Globus pallidus (tissue), 1 donor: Measurements from ENCODE around the gene SIM1.
"Not testable (repeated sequence)": the region's sequence is repeated elsewhere in the genome, so short reads cannot be mapped to it uniquely, and the experiment has no call there.

ENCODE experiments used
- DNase-seq: peaks from one replicate; pipeline ENCODE4 v3.0.0-alpha.2; 2015; ENCODE audit warnings: low spot score

The SIM1 gene

DNA sequence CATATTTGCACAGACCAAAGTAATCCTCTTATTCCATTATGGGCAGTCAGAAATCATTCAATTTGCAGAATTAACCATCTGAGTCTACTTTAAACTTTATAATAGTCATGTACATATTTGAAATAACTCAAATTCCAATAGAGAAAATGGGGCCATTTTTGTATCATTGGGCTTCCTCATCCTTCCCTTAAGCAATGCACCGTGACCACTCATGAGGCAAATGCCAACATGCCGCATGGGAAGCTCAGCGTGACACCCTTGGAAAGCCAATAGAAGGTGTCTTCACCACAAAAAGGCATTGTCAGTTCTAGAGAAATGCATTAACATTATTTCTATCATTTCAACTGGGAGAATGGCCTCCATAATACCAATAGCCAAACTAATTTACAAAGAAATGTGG, 38.5 kb downstream of the SIM1 start:
- DNase-seq = no peak

DNA sequence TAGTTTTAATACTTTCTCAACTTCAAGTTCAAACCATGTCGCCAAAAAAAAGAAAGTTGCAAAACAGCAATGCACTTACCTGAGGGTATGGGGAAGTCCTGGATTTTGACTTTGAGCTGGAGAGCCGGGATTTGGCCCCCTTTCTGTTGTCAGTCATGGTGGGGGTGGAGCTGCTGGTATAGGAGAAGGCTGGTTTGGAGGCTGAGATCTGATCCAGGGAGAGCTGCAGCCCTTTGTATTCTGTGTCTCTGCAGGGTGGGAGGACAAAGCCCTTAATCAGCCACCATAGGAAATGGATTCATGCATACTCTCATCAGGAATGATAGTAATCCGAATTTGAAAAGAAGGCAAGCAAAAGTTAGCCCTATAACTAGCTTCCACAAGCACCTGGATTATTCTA, 44.0 kb downstream of the SIM1 start:
- no peak for DNase-seq

DNA sequence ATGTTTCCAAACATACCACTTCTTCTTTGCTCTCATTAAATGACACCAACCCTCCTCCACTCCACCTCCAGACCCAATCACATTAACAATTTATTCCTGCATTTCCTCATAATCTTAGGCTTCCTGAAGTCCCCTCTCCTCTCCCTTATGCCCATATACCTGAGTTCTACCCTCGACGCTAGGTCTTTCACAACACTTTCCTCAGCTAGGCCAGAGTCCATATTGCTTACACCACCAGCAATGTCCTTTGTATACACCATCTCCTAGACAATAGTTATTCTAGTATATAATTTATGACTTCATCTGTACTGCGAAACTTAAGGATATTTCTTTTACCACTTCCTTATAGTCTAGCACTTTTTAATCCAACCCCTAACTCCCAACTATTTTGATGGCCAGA, 47.7 kb downstream of the SIM1 start:
- no peak for DNase-seq

DNA sequence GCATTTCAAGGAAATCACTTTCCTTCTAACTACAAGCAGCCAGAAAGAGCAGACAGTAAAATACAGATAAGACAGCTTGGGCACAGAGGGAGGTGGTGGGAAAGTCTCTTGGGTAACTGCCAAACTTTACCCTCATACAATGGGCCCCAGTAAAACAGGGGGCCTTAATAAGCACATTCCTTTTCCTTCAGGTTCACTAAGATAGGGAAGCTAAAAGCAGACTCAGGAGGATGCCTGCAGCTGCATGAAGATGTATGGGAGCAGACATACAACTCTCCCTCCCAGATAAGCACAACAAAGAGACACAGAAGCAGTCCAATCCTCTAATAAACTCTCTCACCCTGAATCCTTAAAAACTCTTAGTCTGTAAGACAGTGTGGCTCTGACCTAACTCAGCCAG, 49.0 kb downstream of the SIM1 start:
- DNase-seq = no peak

DNA sequence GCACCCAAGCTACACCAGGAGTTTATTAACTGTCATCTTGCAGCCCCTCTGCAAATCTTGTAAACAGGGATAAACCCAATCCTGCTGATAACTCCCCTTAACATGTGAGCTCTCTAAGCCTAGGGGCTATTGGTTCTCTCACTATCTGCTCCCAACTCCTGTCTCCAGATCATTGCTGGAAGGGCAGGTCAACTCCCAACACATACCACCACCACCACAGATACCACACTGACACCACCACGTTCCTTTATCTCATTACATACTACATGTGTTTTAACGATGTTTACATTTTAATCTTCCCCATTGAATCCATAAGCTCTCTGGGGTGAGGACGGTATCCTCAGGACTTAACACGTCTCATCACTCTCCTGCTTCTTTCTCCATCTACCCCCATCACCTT, 51.8 kb downstream of the SIM1 start:
- no peak for DNase-seq

DNA sequence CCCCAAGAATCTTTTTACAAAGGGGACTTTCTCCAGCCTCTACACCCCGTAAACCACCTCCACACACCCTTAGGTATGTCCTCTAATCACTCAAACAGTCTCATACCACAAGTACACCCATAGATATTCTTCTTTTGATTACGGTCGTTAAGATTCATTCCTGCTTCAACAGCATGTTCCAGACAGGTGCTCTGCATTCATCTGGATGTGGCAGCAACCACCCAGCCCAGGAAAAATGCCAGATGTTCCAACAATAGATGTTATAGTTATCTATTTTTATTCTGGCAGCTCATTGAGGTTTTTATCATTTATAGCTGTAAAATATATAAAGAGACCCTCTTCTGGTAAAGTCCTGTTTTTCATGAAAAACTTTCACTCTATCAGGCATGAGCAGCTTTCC, 60.7 kb downstream of the SIM1 start:
- DNase-seq = no peak

DNA sequence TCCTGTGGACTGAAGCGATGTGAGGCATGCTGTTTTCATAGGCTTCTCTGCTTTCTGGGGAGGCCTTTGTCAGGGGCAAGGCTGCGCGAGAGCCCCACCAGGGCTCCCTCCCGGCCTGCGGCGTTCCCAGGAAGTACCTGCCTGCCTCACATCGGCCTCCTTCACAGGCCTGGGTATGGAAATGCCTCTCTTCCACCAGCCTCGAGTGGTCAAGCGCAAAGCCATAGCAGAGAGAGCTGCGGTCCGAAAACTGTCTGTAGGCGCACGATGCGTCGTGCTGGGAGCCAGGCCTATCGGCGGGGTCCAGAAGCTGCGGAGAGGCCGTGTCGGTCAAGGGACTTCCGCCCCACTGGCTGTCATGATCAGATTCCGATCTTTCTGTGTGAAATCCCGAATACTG, 71.2 kb downstream of the SIM1 start:
- DNase-seq = no peak

DNA sequence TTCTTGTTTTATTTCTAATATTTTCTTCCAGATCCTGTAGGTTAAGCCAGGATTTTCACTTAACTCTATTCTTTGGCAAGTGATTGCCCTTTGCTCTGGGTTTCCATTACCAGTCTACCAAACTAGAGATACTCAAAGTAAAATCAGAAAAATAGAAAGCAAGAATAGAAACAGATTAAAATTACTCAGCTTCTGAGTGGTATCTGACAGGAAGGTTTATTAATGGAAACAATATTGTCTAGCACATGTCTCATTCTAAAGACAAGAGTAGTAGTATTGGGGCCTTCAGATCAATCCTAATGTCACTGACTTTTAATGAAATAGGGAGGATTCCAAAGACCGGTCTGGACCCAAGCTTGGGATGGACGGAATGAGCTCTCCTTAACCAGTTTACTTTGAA, 72.3 kb downstream of the SIM1 start:
- no peak for DNase-seq

DNA sequence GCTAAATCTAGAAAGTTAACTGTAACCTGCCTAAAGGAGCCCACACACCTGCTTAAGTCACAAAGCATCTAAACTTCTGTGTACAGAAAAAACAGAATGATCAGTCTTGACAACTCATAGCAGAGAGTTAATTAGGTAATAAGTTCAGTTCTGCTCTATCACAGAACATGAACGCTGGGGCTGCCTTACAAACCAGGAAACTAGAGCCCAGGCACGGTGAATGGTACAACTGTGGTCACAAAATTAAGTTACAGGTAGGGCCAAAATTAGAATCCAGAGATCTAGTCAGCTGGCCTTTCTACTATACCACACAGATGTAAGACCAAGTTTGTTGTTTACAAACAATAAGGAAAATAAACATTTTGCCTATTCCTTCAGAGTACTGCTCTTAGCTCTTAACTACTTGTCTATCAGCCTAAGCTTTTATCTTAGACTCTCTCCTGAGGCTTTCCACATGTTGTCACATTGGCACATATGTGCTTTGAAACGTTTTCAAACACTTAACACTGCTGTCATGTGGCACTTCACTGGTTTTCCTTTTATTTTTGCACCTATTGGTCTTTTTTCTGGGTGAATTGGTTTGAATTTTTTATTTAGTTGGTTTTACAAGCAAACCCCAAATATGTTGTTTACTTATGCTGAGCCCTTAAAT, 75.7 kb downstream of the SIM1 start:
- DNase-seq = no peak

DNA sequence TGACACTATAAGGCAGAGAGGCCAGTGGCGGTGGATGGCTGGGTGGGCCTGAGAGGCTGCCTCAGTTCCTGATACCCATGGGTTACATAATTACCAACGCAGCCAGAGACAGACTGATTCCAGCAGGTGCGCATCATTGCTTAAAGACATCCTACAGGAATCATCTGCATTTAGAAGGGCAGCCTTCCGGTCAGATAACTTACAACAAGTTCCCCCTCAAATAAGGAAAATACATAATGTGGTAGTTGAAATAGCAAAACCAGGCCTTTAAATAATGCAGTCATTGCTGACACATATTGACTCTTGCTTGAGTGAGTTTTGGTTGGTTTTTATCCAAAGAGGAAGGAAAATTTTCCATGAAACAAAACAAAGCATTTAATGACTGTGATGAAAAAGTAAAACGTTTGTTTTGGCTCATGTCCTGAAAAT, 81.9 kb downstream of the SIM1 start:
- DNase-seq = no peak

DNA sequence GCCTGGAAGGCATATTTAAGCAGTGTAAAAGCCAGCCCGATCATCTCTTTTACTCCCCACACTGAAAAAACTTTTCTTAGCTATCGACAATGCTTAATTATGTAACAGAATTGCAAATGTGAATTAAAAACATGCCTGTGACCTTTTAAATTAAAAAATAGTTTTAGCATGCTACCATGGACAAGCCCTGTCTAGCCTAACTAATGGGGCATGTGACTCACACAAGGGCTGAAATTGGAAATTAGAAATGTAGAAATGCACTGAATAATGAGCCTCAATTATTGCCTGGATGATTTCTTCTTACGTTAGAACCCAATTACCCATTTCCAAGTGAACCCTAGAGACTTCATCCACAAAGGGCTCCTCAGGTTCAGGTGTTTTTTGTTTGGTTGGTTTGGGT, 82.7 kb downstream of the SIM1 start:
- DNase-seq = no peak

DNA sequence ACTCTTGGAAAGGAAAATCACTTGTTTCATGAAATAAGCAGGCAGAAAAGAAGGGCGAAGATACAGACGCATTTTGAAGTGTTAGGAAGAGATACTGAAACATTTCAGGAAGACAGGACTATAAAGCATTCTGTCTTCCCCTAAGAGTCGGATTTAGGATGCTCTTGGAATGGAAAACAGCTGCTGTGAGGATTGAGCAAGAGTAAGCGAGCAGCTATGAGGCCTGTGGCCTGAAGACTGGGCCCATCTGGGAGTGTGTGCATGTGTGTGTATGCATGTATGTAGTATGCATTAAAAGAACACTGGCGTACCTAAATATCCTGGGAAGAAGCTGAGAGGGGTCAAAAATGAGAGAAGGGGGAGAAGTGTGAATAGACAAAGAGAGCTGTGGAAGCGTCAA, 83.6 kb downstream of the SIM1 start:
- no peak for DNase-seq

DNA sequence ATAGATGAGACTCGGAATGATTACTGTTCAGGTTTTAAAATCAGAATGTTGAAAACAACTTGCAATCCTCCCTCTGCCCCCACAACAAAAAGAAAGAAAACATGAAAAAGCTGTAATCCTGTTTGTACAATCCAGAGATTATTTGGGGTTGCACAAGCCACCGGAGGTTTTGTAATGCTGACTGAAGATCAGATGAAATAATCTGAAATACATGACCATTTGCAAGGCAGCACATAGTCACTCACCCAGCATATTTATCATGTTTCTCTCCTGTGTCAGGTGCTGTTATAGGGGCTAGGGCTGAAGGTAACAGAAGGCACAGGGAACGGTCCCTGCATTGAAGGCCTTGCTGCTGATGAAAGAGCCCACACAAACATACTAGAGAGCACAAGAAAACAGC, 85.3 kb downstream of the SIM1 start:
- DNase-seq = no peak

DNA sequence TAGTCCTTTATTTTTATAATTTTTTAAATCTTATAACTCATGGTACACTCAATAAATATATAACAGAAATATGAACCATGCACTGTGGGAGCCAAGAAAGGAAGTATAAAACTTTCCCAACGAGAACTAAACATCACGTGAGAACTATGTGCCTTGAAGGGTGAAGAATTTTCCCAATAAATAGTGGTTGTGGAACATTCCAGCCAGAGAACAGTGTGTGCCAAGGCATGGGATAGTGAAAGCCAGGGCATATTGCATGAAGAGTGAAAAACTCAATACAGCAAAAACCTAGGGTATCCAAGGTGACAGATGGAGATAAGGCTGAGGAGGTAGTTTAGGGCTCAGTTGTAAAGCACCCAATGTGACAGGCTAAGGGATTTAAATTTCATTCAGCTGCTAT, 86.1 kb downstream of the SIM1 start:
- no peak for DNase-seq

DNA sequence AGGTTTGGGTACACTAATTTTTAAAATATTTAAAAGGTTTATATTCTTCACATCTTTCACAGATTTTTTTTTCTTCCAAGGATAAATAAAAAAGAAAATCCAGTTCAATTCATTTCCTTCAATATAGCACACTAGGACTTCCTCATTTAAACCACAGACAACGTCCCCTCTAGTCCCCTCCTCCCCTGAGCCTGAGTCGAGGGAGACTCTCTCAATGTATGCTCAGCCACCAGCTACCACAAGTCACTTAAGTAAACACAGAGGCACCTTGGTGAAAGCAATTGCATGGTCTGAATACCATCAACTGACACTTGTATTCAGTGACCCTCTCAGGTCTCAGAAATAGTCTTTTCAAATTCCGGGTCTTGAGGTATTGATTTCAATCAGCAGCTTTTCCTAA, 88.6 kb downstream of the SIM1 start:
- DNase-seq = no peak

DNA sequence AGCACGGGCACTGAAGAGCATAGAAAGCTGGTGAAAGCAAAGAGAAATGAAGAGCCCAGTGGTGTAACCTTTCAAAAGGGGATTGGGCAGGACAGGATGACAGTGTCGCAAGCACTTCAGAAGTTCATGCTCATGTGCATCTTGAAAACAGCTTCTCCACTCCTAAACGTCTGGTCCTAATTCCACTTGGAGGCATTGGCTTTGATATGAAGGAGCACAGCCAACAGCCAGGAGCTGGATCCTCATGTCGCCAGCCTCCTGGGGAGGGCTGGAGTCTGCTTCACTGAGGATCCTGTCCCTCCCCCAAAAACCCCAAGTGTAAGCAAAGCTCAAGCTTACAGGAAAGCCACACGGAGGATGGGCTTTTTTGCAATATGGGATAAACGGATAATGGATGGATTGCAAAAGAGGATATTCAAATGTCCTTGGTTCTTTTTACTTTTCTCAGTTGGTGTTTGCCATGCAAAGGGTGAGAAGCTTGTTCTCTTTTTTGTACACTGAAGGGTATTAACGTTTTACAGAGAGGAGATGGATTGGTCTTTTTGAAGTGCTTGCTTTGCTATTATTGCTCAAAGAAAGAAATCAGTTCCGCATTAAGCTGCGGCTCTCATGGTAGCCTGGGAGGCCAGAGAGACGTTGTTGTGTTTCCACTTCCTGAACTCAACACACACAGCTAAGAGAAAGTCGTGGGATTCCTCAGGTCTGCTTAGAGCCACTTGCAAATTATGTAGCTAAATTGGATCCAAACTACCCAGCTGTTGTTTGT, 92.2 kb downstream of the SIM1 start:
- DNase-seq = no peak

DNA sequence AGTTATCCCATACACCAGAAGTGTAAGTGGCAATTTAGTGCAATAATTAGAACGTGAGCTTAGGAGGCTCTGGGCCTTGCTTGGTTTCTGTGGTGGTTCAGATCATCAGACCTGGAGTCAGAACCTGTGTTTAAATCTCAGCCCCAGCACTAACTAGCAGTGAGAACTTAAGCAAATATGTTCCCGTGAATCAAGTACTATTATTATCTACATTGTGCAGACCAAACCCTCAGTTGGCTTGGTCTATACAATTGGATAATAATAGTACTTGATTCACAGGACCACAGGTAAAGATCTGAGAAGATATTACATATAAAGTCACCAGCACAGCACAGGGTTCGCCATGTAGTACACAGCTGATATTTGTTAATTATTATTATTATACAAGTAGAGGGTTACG, 93.1 kb downstream of the SIM1 start:
- no peak for DNase-seq

DNA sequence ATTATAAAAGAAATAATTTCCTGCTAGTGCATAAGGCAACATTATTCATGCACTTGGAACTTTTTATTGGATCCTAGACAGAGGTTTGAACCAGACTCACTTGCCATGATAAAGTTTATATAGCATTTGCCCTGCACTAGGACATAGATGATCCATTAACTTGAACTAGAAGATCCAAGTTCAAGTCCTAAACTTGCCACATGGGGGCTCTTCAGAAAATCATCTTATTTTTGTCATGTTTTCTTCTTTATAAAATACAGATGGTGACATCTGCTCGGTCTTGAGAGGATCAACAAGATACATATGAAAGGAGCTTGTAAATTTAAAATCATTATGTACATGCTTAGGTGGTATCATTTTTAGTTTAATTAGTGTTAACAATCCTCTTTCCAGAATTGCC, 94.5 kb downstream of the SIM1 start:
- no peak for DNase-seq

DNA sequence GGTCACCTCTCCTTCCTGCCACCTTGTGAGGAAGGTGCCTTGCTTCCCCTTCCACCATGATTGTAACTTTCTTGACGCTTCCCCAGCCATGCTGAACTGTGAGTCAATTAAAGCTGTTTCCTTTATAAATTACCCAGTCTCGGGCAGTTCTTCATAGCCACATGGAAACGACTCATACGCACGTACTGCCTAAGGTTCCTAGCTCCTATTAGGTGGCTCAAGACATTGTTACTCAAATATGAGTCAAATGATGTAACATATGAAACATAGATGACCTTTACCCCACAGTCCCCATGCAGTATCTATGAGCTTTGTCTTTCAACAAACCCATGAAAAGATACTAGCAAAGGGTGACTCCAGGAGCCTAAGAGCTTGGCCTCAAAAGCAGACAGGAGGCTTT, 98.3 kb downstream of the SIM1 start:
- DNase-seq = no peak

DNA sequence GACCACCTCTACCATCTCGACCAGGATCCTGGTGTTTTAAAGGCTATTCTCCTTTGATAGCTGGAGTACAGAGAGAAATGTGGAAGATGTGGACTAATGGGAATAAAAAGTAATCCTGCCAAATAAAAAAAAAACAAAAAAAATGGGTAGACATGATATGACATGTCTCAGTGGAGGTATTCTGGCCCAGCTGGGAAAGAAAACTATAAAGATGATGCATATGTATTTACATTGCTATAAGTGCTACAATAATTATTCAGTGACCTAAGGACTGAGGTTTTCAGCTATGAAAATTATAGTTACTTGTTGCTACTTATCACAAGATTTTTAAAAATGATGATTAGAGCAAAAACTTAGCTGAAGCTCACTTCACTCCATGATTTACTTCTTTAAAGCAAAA, 101.1 kb downstream of the SIM1 start:
- DNase-seq = no peak

DNA sequence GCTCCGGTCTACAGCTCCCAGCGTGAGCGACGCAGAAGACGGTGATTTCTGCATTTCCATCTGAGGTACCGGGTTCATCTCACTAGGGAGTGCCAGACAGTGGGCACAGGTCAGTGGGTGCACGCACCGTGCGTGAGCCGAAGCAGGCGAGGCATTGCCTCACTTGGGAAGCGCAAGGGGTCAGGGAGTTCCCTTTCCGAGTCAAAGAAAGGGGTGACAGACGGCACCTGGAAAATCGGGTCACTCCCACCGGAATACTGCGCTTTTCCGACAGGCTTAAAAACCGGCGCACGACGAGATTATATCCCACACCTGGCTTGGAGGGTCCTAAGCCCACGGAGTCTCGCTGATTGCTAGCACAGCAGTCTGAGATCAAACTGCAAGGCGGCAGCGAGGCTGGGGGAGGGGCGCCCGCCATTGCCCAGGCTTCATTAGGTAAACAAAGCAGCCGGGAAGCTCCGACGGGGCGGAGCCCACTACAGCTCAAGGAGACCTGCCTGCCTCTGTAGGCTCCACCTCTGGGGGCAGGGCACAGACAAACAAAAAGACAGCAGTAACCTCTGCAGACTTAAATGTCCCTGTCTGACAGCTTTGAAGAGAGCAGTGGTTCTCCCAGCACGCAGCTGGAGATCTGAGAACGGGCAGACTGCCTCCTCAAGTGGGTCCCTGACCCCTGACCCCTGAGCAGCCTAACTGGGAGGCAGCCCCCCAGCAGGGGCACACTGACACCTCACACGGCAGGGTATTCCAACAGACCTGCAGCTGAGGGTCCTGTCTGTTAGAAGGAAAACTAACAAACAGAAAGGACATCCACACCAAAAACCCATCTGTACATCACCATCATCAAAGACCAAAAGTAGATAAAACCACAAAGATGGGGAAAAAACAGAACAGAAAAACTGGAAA, 109.7 kb downstream of the SIM1 start:
- not testable (repeated sequence) for DNase-seq

DNA sequence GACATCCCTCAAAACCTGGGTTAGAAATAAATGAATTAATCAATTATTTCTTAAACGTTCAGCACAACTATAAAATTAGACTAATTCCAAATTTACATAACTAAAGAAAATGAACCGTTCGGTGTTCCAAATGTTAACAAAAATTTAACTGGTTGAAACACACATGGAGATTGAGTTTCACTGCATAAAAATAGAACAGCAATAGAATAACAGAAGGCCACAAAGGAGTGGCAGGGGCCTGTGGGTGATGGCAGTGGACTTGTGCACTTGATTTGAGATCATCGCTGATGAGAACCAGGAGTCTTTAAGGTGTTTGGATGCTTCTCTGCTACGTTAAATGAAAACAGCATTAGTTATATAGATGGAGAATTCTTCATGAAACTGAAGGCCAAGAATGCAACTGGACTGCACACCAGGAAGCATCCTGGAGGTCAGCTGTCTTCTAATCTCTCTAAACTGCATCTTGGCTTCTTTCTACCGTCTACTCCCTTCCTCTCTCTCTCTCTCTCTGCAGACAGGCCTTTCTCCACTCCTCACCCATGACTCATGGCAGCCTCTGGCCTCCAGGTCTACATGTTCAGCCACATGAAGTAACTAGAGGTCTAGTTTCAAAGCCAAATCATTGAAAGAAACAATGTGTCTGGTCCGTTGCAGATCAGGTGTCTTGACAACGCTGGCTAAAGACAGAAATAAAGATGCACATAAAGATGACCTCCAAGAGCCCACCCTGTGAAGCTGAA, 111.3 kb downstream of the SIM1 start:
- DNase-seq = no peak
